MM.1S (cell line): ENCODE measurements around the gene FGF12.

ENCODE experiments used
- DNase-seq: peaks from one replicate; pipeline ENCODE4 v3.0.0-alpha.2; 2015
- H2AFZ ChIP-seq: fragments of 300-600 bp; sonication (generic); 2 replicates; pipeline ENCODE4 v1.6.0; 2016; ENCODE audit warnings: antibody characterized with exemption, low read length
- H3F3A ChIP-seq: fragments of 300-600 bp; sonication (generic); 2 replicates; pipeline ENCODE4 v1.6.1; 2016; ENCODE audit warnings: mild to moderate bottlenecking, antibody characterized with exemption, low read length, moderate library complexity, mixed read lengths; ENCODE audit not compliant: insufficient read depth
- H3K27ac ChIP-seq: fragments of 300-600 bp; sonication (generic); 2 replicates; pipeline ENCODE4 v1.5.1; 2016; ENCODE audit warnings: mild to moderate bottlenecking, low read length
- H3K27me3 ChIP-seq: fragments of 300-600 bp; sonication (generic); replicated peaks from 2 replicates; pipeline ENCODE4 v1.6.0; 2016; ENCODE audit warnings: low read length; ENCODE audit not compliant: insufficient read depth
- H3K36me3 ChIP-seq: fragments of 300-600 bp; sonication (generic); replicated peaks from 2 replicates; pipeline ENCODE4 v1.6.1; 2016; ENCODE audit warnings: mild to moderate bottlenecking, low read length, mixed read lengths; ENCODE audit not compliant: insufficient read depth
- H3K4me1 ChIP-seq: fragments of 300-600 bp; sonication (generic); 2 replicates; pipeline ENCODE4 v1.6.1; 2016; ENCODE audit warnings: low read length, mixed read lengths
- H3K4me2 ChIP-seq: fragments of 300-600 bp; sonication (generic); 2 replicates; pipeline ENCODE4 v1.6.0; 2016; ENCODE audit warnings: low read depth, low read length
- H3K4me3 ChIP-seq: fragments of 300-600 bp; sonication (generic); 2 replicates; pipeline ENCODE4 v1.5.1; 2016; ENCODE audit warnings: low read length, mixed read lengths
- H3K79me2 ChIP-seq: fragments of 300-600 bp; sonication (generic); 2 replicates; pipeline ENCODE4 v1.6.1; 2016; ENCODE audit warnings: mixed run types, low read length, mixed read lengths
- H3K9ac ChIP-seq: fragments of 300-600 bp; sonication (generic); 2 replicates; pipeline ENCODE4 v1.6.1; 2016; ENCODE audit warnings: low read length, mixed read lengths
- H3K9me2 ChIP-seq: fragments of 300-600 bp; sonication (generic); replicated peaks from 2 replicates; pipeline ENCODE4 v1.6.1; 2016; ENCODE audit warnings: mild to moderate bottlenecking, low read length, mixed read lengths; ENCODE audit not compliant: insufficient read depth
- H3K9me3 ChIP-seq: fragments of 300-600 bp; sonication (generic); replicated peaks from 2 replicates; pipeline ENCODE4 v1.6.1; 2016; ENCODE audit warnings: mild to moderate bottlenecking, low read length, mixed read lengths; ENCODE audit not compliant: insufficient read depth
- H4K20me1 ChIP-seq: fragments of 300-600 bp; sonication (generic); 2 replicates; pipeline ENCODE4 v1.6.1; 2016; ENCODE audit warnings: mild to moderate bottlenecking, low read length, moderate library complexity, mixed read lengths; ENCODE audit not compliant: insufficient read depth
- CTCF ChIP-seq: fragments of 300-600 bp; sonication (generic); IDR thresholded peaks from 2 replicates; pipeline ENCODE4 v1.5.1; 2016; ENCODE audit warnings: antibody characterized with exemption, low read length, mixed read lengths
- EZH2 ChIP-seq: fragments of 300-600 bp; sonication (generic); optimal IDR thresholded peaks from 2 replicates; pipeline ENCODE3; 2017; ENCODE audit warnings: low read depth, mild to moderate bottlenecking, antibody characterized with exemption, low read length, mixed read lengths
- EZH2phosphoT487 ChIP-seq: fragments of 300-600 bp; sonication (generic); IDR thresholded peaks from 2 replicates; pipeline ENCODE4 v1.6.1; 2018; ENCODE audit warnings: antibody characterized with exemption, low read length

FGF12 gene

GRCh38 chr3:192174283-192174682 is 553.1 kb downstream of the FGF12 start:
- H3K4me1 ChIP-seq, result no peaks in the 10 kb centered on the region
- H3K27ac ChIP-seq, result no peak overlapping the region
- H3K4me3 ChIP-seq, result no peak overlapping the region
- no peaks in the 10 kb centered on the region for H3K9me3 ChIP-seq
- no peaks in the 10 kb centered on the region for H3K79me2 ChIP-seq
- no peaks in the 10 kb centered on the region for H3K27me3 ChIP-seq
- H3K9ac ChIP-seq, result no peak overlapping the region
- H2AFZ ChIP-seq, result 0 out of 2 replicates have a peak overlapping the region, but pooled peaks have one; percentile 12
- H4K20me1 ChIP-seq, result no peaks in the 10 kb centered on the region
- TF ChIP-seq CTCF (no peak), EZH2phosphoT487 (no peak), EZH2 (no peak)
- no peak overlapping the region for H3K4me2 ChIP-seq
- no peaks in the 10 kb centered on the region for H3K36me3 ChIP-seq
- DNase-seq, result peak; percentile 47
- H3K9me2 ChIP-seq, result no peaks in the 10 kb centered on the region
- H3F3A ChIP-seq, result no peaks in the 10 kb centered on the region

GRCh38 chr3:192171213-192171612 is 556.1 kb downstream of the FGF12 start:
- Histone ChIP-seq H3K79me2 (no peaks in the 10 kb centered on the region), H3K4me3 (no peak overlapping the region), H3F3A (no peaks in the 10 kb centered on the region), H3K4me1 (no peaks in the 10 kb centered on the region), H3K27ac (no peak overlapping the region), H3K4me2 (no peak overlapping the region), H4K20me1 (no peaks in the 10 kb centered on the region), H3K27me3 (no peaks in the 10 kb centered on the region), H3K36me3 (no peaks in the 10 kb centered on the region), H3K9me2 (no peaks in the 10 kb centered on the region), H2AFZ (no peak overlapping the region), H3K9ac (no peak overlapping the region), H3K9me3 (no peaks in the 10 kb centered on the region)
- TF ChIP-seq EZH2 (no peak), EZH2phosphoT487 (no peak), CTCF (no peak)
- no peak for DNase-seq

- Histone ChIP-seq H3K4me2 (no peak overlapping the region), H3K4me3 (no peak overlapping the region), H3K9me3 (no peaks in the 10 kb centered on the region), H3K79me2 (no peaks in the 10 kb centered on the region), H3K9me2 (no peaks in the 10 kb centered on the region), H3K9ac (no peak overlapping the region), H3F3A (no peaks in the 10 kb centered on the region), H3K36me3 (no peaks in the 10 kb centered on the region), H2AFZ (no peak overlapping the region), H3K4me1 (no peaks in the 10 kb centered on the region), H3K27me3 (no peaks in the 10 kb centered on the region), H4K20me1 (no peaks in the 10 kb centered on the region), H3K27ac (no peak overlapping the region)
- no peak for TF ChIP-seq EZH2phosphoT487
- TF ChIP-seq CTCF, result no peak
- no peak for TF ChIP-seq EZH2
- no peak for DNase-seq
These were observed 556.7 kb downstream of the FGF12 start for GRCh38 chr3:192170659-192171058.

- no peak overlapping the region for H3K4me2 ChIP-seq
- no peaks in the 10 kb centered on the region for H3K27me3 ChIP-seq
- no peaks in the 10 kb centered on the region for H3K9me2 ChIP-seq
- H3K4me1 ChIP-seq, result no peaks in the 10 kb centered on the region
- no peaks in the 10 kb centered on the region for H3K9me3 ChIP-seq
- no peak for DNase-seq
- H4K20me1 ChIP-seq, result no peaks in the 10 kb centered on the region
- H3K9ac ChIP-seq, result no peak overlapping the region
- H2AFZ ChIP-seq, result no peak overlapping the region
- no peak overlapping the region for H3K27ac ChIP-seq
- no peak overlapping the region for H3K4me3 ChIP-seq
- no peaks in the 10 kb centered on the region for H3K36me3 ChIP-seq
- H3F3A ChIP-seq, result no peaks in the 10 kb centered on the region
- no peaks in the 10 kb centered on the region for H3K79me2 ChIP-seq
- TF ChIP-seq EZH2, result no peak
- TF ChIP-seq EZH2phosphoT487, result no peak
- no peak for TF ChIP-seq CTCF
These were observed 557.3 kb downstream of the FGF12 start for GRCh38 chr3:192170031-192170430.
